Body of pancreas (tissue), 4 donors: Measurements from ENCODE around the gene NLGN1. TPM values are rescaled to one million over a fixed set of nuclear protein-coding genes. Genes with fewer than 3 reads are reported as not detected.

Source experiments
- ATAC-seq: fragments of 150-250 bp; one replicate; pipeline ENCODE4 v1.9.1; 2016
- DNase-seq, 4 donors: peaks; one replicate each; pipeline ENCODE4 v3.0.0-alpha.2; 2019
- H3K27ac ChIP-seq, 4 donors: fragments of 200-600 bp; sonication (generic); 1 replicate in 3 of 4; 2 replicates in 1 of 4; pipeline versions ENCODE4 v1.5.1 to v1.6.1; 2016 to 2019; ENCODE audit warnings: mild to moderate bottlenecking in 1 of 4, mixed read lengths in 1 of 4, moderate library complexity in 1 of 4
- H3K27me3 ChIP-seq, 2 donors: fragments of 200-600 bp; sonication (generic); one replicate each; pipeline ENCODE4 v1.6.0; 2016; ENCODE audit warnings: mild to moderate bottlenecking in 1 of 2
- H3K36me3 ChIP-seq, 2 donors: fragments of 200-600 bp; sonication (generic); replicated peaks in 1 of 2; 2 replicates each; pipeline ENCODE4 v1.5.1; 2016; ENCODE audit warnings: low read depth in 2 of 2; ENCODE audit not compliant: insufficient read depth in 1 of 2
- H3K4me1 ChIP-seq: fragments of 200-600 bp; sonication (generic); one replicate; pipeline ENCODE4 v1.6.0; 2016
- H3K4me3 ChIP-seq, 2 donors: fragments of 200-600 bp; sonication (generic); 1 replicate in 1 of 2; 2 replicates in 1 of 2; pipeline ENCODE4 v1.5.1; 2016 to 2019
- H3K9me3 ChIP-seq, 3 donors: fragments of 200-600 bp; sonication (generic); 1 replicate in 2 of 3; 2 replicates in 1 of 3; pipeline ENCODE4 v1.5.1; 2016
- POLR2A ChIP-seq, 3 donors: fragments of 450-650 bp; IDR thresholded peaks; one replicate each; pipeline ENCODE4 v1.6.1; 2016; ENCODE audit warnings: antibody characterized with exemption in 3 of 3, mild to moderate bottlenecking in 2 of 3
- WGBS, 2 donors: methylation state at CpG; one replicate each; pipeline ENCODE4 v1.1.5; 2017; 5-methylcytosine and 5-hydroxymethylcytosine counted together
- intact Hi-C: fragments of 100-400 bp; cut with DNase I; formaldehyde crosslinking; loops from one replicate; pipeline ENCODE4 v1.15.1; 2023
- total RNA-seq, 2 donors: library from RNA; depleted of rRNA; stranded (reverse); fragments of >200 nt; gene quantifications; one replicate each; pipeline ENCODE4 v1.1.0, GENCODE V29; 2016
- TF ChIP-seq, protein P1 (sequence below), 7 experiments: fragments of 450-650 bp in 4 of 7; fragments of 200-600 bp in 3 of 7; sonication (generic) in 3 of 7; IDR thresholded peaks; one replicate each; pipeline ENCODE4 v1.5.1; 2016 to 2019; ENCODE audit warnings: antibody characterized with exemption in 7 of 7

NLGN1 gene
- total RNA-seq, 2 donors from 2014 or later = 0.52 to 1.3 TPM

DNA sequence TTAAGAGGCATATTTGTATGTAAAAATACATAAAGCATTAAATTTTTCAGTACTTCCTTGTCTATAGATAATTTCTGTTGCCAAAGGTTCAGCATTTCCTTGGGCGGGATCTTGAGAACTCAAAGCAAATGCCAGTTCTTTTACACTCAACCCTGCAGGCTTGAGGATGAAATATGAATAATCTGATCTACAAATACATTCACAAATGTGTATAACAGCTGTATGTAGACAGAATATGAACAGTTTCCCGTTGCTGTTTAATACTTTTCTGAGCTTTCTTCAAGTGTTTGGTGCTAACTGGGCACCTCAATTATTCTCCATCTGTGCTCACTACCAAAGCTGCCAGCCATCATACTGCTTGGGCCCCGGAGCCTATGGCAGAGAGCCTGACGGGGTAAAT lies 661.3 kb downstream of the NLGN1 start:
- no peak for ATAC-seq
- no peak for TF ChIP-seq POLR2A (IDR thresholded peaks at IDR 0.05)
- TF ChIP-seq, protein P1, sequence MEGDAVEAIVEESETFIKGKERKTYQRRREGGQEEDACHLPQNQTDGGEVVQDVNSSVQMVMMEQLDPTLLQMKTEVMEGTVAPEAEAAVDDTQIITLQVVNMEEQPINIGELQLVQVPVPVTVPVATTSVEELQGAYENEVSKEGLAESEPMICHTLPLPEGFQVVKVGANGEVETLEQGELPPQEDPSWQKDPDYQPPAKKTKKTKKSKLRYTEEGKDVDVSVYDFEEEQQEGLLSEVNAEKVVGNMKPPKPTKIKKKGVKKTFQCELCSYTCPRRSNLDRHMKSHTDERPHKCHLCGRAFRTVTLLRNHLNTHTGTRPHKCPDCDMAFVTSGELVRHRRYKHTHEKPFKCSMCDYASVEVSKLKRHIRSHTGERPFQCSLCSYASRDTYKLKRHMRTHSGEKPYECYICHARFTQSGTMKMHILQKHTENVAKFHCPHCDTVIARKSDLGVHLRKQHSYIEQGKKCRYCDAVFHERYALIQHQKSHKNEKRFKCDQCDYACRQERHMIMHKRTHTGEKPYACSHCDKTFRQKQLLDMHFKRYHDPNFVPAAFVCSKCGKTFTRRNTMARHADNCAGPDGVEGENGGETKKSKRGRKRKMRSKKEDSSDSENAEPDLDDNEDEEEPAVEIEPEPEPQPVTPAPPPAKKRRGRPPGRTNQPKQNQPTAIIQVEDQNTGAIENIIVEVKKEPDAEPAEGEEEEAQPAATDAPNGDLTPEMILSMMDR (IDR thresholded peaks at IDR 0.05) = no peak
- DNase-seq = no peak

GRCh38 chr3:174060431-174060830 lies 662.9 kb downstream of the NLGN1 start:
- no peaks in the 10 kb centered on the region for H3K27me3 ChIP-seq
- intact Hi-C loops = no loop called here
- no peaks in the 10 kb centered on the region for H3K9me3 ChIP-seq
- ATAC-seq = no peak
- H3K27ac ChIP-seq = no peak overlapping the region
- TF ChIP-seq, protein P1 (IDR thresholded peaks at IDR 0.05) = no peak
- TF ChIP-seq POLR2A (IDR thresholded peaks at IDR 0.05) = no peak
- no peak for DNase-seq
- whole genome bisulfite sequencing, 2 donors = 34 to 35% methylated on average over 2 of the region's 2 CpGs
- no peaks in the 10 kb centered on the region for H3K4me1 ChIP-seq
- no peaks in the 10 kb centered on the region for H3K36me3 ChIP-seq
- H3K4me3 ChIP-seq = no peak overlapping the region

More for the DNA sequence above, 661.3 kb downstream of the NLGN1 start:
- no peak overlapping the region for H3K27ac ChIP-seq
- WGBS, 2 donors = 60 to 74% methylated on average over 4 of the region's 4 CpGs
- no peak overlapping the region for H3K4me3 ChIP-seq
- H3K27me3 ChIP-seq = no peaks in the 10 kb centered on the region
- no peaks in the 10 kb centered on the region for H3K36me3 ChIP-seq
- intact Hi-C loops = no loop called here
- H3K9me3 ChIP-seq = no peaks in the 10 kb centered on the region
- no peaks in the 10 kb centered on the region for H3K4me1 ChIP-seq

GRCh38 chr3:174061162-174061561 lies 663.6 kb downstream of the NLGN1 start:
- TF ChIP-seq, protein P1 (IDR thresholded peaks at IDR 0.05) = no peak
- TF ChIP-seq POLR2A (IDR thresholded peaks at IDR 0.05) = no peak
- ATAC-seq (no peak), DNase-seq (no peak)
- H3K9me3 ChIP-seq = no peaks in the 10 kb centered on the region
- no peaks in the 10 kb centered on the region for H3K27me3 ChIP-seq
- no peaks in the 10 kb centered on the region for H3K4me1 ChIP-seq
- intact Hi-C loops = no loop called here
- H3K36me3 ChIP-seq = no peaks in the 10 kb centered on the region
- H3K27ac ChIP-seq = no peak overlapping the region
- H3K4me3 ChIP-seq = no peak overlapping the region

DNA sequence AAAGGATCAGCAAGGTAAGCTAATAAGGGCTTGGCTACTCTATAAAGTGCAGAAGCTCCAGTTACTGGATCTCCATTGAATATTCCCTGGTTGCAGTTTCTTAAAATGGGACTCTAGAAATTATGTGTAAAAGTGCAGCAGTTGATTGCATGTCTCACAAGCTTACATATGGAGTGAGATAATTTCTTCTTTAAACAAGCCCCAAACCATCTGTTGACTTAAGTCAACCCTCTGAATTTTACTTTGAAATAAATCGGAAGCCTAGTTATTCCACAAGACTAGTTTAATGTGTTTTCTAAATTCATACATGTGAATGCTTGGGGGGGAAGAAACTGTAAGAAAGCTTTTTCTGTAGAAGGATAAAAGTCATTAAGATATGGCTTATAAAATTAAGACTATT lies 664.2 kb downstream of the NLGN1 start:
- no peaks in the 10 kb centered on the region for H3K9me3 ChIP-seq
- ATAC-seq = no peak
- no peaks in the 10 kb centered on the region for H3K36me3 ChIP-seq
- no peaks in the 10 kb centered on the region for H3K27me3 ChIP-seq
- H3K27ac ChIP-seq = no peak overlapping the region
- intact Hi-C loops = no loop called here
- no peak overlapping the region for H3K4me3 ChIP-seq
- TF ChIP-seq, protein P1 (IDR thresholded peaks at IDR 0.05) = no peak
- TF ChIP-seq POLR2A (IDR thresholded peaks at IDR 0.05) = no peak
- DNase-seq = no peak
- H3K4me1 ChIP-seq = no peaks in the 10 kb centered on the region
- 67 to 74% methylated on average over 1 of the region's 1 CpG for WGBS, 2 donors

DNA sequence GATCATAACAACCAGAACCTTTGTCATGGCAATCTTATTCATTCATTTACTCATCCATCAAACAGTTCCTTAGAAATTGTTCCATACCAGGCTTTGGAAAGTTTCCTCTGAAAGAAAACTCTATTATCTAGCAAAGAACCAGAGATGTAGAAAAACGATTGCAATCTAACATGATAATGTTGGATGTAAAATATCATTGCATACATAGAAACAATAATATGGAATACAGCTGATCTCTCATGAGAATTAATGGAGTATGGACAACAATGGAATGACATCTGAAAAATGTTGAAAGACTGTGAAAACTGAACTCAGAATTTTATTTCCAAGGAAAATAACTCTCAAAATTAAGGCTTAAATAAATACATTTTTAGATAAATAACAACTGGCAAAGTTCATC lies 665.4 kb downstream of the NLGN1 start:
- Histone ChIP-seq H3K9me3 (no peaks in the 10 kb centered on the region), H3K27me3 (no peaks in the 10 kb centered on the region), H3K4me1 (no peaks in the 10 kb centered on the region), H3K4me3 (no peak overlapping the region), H3K27ac (no peak overlapping the region), H3K36me3 (no peaks in the 10 kb centered on the region)
- ATAC-seq (no peak), DNase-seq (no peak)
- WGBS, 2 donors = 33% methylated on average over 1 of the region's 1 CpG
- intact Hi-C loops = no loop called here
- TF ChIP-seq, protein P1 (IDR thresholded peaks at IDR 0.05) = no peak
- TF ChIP-seq POLR2A (IDR thresholded peaks at IDR 0.05) = no peak
